Measurements from ENCODE around the gene PLXNA2. TPM values are rescaled to one million over a fixed set of nuclear protein-coding genes. Genes with fewer than 3 reads are reported as not detected.

Gene PLXNA2
- total RNA-seq, 1 experiment from 2014 or later = 0.89 TPM

GRCh38 chr1:208264469-208265121 lies 20.4 kb upstream of the PLXNA2 start (continued):
- TF ChIP-seq CBX3 (IDR thresholded peaks at IDR 0.05; ENCODE audit: low read depth) (no peak), ZFX (IDR thresholded peaks at IDR 0.05) (no peak), CEBPB (IDR thresholded peaks at IDR 0.05; ENCODE audit: low read depth) (no peak), MAX (IDR thresholded peaks at IDR 0.05) (no peak), POLR2AphosphoS5 (IDR thresholded peaks at IDR 0.05; ENCODE audit: low read depth, low read length) (no peak)

- Histone ChIP-seq H3K4me1 (ENCODE audit: control insufficient read depth in 1 of 2, insufficient read depth in 2 of 2, low read length in 2 of 2) (no peaks in the 10 kb centered on the region), H3K4me3 (replicated peaks in 1 of 2; ENCODE audit: low read depth in 1 of 2, low read length in 2 of 2) (no peak overlapping the region), H3K9ac (ENCODE audit: low read length) (no peak overlapping the region), H3K79me2 (ENCODE audit: insufficient read depth, low read length) (no peaks in the 10 kb centered on the region), H3K36me3 (ENCODE audit: control insufficient read depth in 1 of 2, insufficient read depth in 2 of 2, low read length in 2 of 2) (no peaks in the 10 kb centered on the region), H3K4me2 (ENCODE audit: low read length) (no peak overlapping the region), H3K9me2 (ENCODE audit: insufficient read depth) (no peaks in the 10 kb centered on the region), H3K9me3 (ENCODE audit: control insufficient read depth in 1 of 2, insufficient read depth in 1 of 2, low read depth in 1 of 2, low read length in 2 of 2) (no peaks in the 10 kb centered on the region), H3K27ac (ENCODE audit: low read depth, low read length) (no peak overlapping the region), H3K27me3 (ENCODE audit: insufficient read depth, low read length) (peaks cover 78% of the 10 kb centered on the region), H4K20me1 (ENCODE audit: insufficient read depth) (no peaks in the 10 kb centered on the region), H2AFZ (ENCODE audit: low read depth, low read length, poor library complexity, severe bottlenecking) (no peak overlapping the region)
- ChIA-PET RAD21 (ENCODE audit: low non-redundant PET in 1 of 2, low total read pairs in 2 of 2, uncharacterized antibody in 2 of 2, unreplicated experiment in 2 of 2) (no interaction called here), POLR2A (no interaction called here), CTCF (interaction anchor here (0.9 kb wide), 1 partner anchor 17 kb away, joined by 3 read pairs; no protein-coding TSS in a partner anchor)
- intact Hi-C loops (cut with micrococcal nuclease) = no loop called here
- ATAC-seq = no peak
- TF ChIP-seq CBX3 (IDR thresholded peaks at IDR 0.05; ENCODE audit: low read depth) = no peak
- no peak for TF ChIP-seq CTCF (IDR thresholded peaks at IDR 0.05 in 2 of 3, conservative IDR thresholded peaks at IDR 0.05 in 1 of 3; ENCODE audit: borderline replicate concordance in 1 of 3, insufficient read depth in 1 of 3, low read depth in 2 of 3, low read length in 2 of 3)
- no peak for TF ChIP-seq EZH2phosphoT487 (IDR thresholded peaks at IDR 0.05; ENCODE audit: borderline replicate concordance)
- TF ChIP-seq SRF (IDR thresholded peaks at IDR 0.05; ENCODE audit: low read depth) = no peak
- no peak for TF ChIP-seq TCF7L2 (IDR thresholded peaks at IDR 0.05; ENCODE audit: borderline replicate concordance, extremely low read depth, insufficient read depth, insufficient read length)
- TF ChIP-seq ZBTB33 (IDR thresholded peaks at IDR 0.05; ENCODE audit: extremely low read depth, insufficient replicate concordance, low read length) = no peak
- no peak for TF ChIP-seq EZH2 (IDR thresholded peaks at IDR 0.05)
- BruUV-seq (replicated peaks) = no TSS peak
- no peak for DNase-seq (ENCODE audit: low read depth, low spot score)
Measured at GRCh38 chr1:208261874-208262273, 17.7 kb upstream of the PLXNA2 start.

All from HCT116 (cell line).